K562 (cell line): ENCODE data around the gene EIF3I. TPM values are rescaled to one million over a fixed set of nuclear protein-coding genes. Genes with fewer than 3 reads are reported as not detected.

Experiments used
- BRD4 ChIP-seq: fragments of 200-600 bp; sonication (generic); IDR thresholded peaks from 2 replicates; pipeline ENCODE4 v1.6.1; 2017; ENCODE audit warnings: inconsistent platforms
- CREM ChIP-seq: IDR thresholded peaks from 2 replicates; pipeline ENCODE4 v1.6.1; 2014; ENCODE audit warnings: antibody characterized with exemption, low read depth
- EP400 ChIP-seq: fragments of 450-650 bp; IDR thresholded peaks from 2 replicates; pipeline ENCODE4 v1.6.1; 2017; ENCODE audit warnings: antibody characterized with exemption, mild to moderate bottlenecking, moderate library complexity
- MEF2A ChIP-seq: IDR thresholded peaks from 2 replicates; pipeline ENCODE4 v1.6.1; 2011; ENCODE audit warnings: low read depth, mild to moderate bottlenecking, low read length, moderate library complexity; ENCODE audit not compliant: control insufficient read depth
- TCF7 ChIP-seq: sonication (generic); IDR thresholded peaks from 2 replicates; pipeline ENCODE4 v1.6.1; 2016; ENCODE audit warnings: antibody characterized with exemption, borderline replicate concordance
- UBTF ChIP-seq, 2 experiments: IDR thresholded peaks; 2 replicates each; pipeline ENCODE4 v1.6.1; 2012; ENCODE audit warnings: improper control_type of control experiment in 2 of 2, low read depth in 2 of 2, low read length in 2 of 2, borderline replicate concordance in 1 of 2
- ZBTB12 ChIP-seq: fragments of 250-450 bp; sonication (Bioruptor Pico); IDR thresholded peaks from 2 replicates; pipeline ENCODE4 v1.4.0; 2020
- polyA plus RNA-seq, 8 experiments: library from polyadenylated mRNA; depleted of rRNA in 4 of 8; stranded (reverse) in 5 of 8; unstranded in 3 of 8; fragments of >200 nt; fragmentation: Nextera tagmentation in 2 of 8; fragmentation: Illumina TruSeq in 1 of 8; extraction: Ambion mirVana in 2 of 8; extraction: Trizol in 1 of 8; gene quantifications; 2 replicates each; pipeline versions ENCODE4 v1.2.1 to v1.2.3, GENCODE V29; 2011 to 2014; ENCODE audit warnings: inconsistent platforms in 1 of 8, missing spikeins in 1 of 8
- total RNA-seq, 7 experiments: library from RNA; depleted of rRNA in 6 of 7; stranded (reverse); fragments of >200 nt in 6 of 7; fragmentation: Illumina TruSeq in 2 of 7; extraction: Trizol in 2 of 7; gene quantifications; 2 replicates each; pipeline versions ENCODE4 v1.2.1 to v1.2.3, GENCODE V29; 2011 to 2021; ENCODE audit warnings: low replicate concordance in 1 of 7
- TF ChIP-seq, protein P1 (sequence below), 2 experiments: fragments of 450-650 bp; IDR thresholded peaks; 2 replicates each; pipeline ENCODE4 v1.6.1; 2016; ENCODE audit warnings: mild to moderate bottlenecking in 2 of 2, borderline replicate concordance in 1 of 2, low read depth in 1 of 2, moderate library complexity in 1 of 2
- TF ChIP-seq, protein P2 (sequence below): sonication (generic); formaldehyde crosslinking; IDR thresholded peaks from 2 replicates; pipeline ENCODE4 v1.8.1; 2023; ENCODE audit warnings: mild to moderate bottlenecking, missing genetic modification reagents, moderate library complexity
- TF ChIP-seq, protein P3 (sequence below): fragments of 250-450 bp; sonication (Bioruptor Pico); IDR thresholded peaks from 2 replicates; pipeline ENCODE4 v1.8.0; 2021; ENCODE audit warnings: moderate library complexity, mild to moderate bottlenecking, inconsistent platforms

Gene EIF3I
- total and polyA plus RNA-seq, 9 of the 15 experiments (the other 6 are each of a cell fraction or from before 2014, with no cell fraction given), result 414 to 1,526 (median 635) TPM

GRCh38 chr1:32247983-32248889 is 26.0 kb downstream of the EIF3I start (continued):
- TF ChIP-seq, protein P1, sequence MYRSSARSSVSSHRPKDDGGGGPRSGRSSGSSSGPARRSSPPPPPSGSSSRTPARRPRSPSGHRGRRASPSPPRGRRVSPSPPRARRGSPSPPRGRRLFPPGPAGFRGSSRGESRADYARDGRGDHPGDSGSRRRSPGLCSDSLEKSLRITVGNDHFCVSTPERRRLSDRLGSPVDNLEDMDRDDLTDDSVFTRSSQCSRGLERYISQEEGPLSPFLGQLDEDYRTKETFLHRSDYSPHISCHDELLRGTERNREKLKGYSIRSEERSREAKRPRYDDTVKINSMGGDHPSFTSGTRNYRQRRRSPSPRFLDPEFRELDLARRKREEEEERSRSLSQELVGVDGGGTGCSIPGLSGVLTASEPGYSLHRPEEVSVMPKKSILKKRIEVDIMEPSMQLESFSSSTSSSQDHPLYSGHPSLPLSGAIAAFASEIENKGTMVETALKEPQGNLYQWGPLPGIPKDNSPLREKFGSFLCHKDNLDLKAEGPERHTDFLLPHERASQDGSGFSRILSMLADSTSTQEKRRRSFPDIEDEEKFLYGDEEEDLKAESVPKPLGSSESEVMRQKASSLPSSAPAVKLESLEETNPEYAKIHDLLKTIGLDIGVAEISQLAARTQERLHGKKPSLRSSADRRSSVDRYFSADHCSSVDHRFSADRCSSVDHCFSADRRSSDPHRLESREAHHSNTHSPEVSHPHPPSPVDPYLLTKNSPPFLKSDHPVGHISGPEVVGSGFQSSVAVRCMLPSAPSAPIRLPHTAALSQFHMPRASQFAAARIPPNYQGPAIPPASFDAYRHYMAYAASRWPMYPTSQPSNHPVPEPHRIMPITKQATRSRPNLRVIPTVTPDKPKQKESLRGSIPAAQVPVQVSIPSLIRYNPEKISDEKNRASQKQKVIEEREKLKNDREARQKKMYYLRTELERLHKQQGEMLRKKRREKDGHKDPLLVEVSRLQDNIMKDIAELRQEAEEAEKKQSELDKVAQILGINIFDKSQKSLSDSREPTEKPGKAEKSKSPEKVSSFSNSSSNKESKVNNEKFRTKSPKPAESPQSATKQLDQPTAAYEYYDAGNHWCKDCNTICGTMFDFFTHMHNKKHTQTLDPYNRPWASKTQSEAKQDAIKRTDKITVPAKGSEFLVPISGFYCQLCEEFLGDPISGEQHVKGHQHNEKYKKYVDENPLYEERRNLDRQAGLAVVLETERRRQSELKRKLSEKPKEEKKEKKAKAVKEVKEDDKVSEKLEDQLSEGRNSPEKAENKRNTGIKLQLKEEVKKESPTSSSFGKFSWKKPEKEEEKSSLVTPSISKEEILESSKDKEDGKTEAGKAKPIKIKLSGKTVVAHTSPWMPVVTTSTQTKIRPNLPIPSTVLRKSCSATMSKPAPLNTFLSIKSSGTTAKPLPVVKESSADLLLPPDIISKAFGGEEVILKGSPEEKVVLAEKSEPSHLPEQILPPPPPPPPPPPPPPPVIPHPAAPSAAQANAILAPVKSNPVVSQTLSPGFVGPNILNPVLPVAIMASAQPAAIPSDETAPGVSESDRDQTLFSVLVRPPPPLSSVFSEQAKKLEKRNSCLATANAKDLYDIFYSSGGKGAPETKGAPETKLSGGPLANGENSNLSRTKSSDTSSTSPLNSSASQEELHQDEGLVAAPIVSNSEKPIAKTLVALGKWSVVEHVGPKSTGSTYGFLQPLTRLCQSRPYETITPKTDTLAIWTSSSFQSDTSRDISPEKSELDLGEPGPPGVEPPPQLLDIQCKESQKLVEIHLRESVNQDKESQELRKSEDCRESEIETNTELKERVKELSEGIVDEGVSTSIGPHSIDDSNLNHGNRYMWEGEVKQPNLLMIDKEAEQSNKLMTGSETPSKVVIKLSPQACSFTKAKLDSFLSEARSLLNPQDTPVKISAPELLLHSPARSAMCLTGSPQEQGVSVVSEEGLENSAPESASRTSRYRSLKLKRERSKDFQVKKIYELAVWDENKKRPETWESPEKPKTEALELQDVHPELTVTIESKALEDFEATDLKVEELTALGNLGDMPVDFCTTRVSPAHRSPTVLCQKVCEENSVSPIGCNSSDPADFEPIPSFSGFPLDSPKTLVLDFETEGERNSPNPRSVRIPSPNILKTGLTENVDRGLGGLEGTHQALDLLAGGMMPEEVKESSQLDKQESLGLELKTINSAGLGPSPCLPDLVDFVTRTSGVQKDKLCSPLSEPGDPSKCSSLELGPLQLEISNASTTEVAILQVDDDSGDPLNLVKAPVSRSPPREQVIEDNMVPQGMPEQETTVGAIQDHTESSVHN (IDR thresholded peaks at IDR 0.05; ENCODE audit: borderline replicate concordance in 1 of 2, low read depth in 1 of 2), result no peak
- no peak for TF ChIP-seq BRD4
- no peak for TF ChIP-seq TCF7
- TF ChIP-seq ZBTB12 (CRISPR knock-in tag), result no peak
- peak; percentile 63 for TF ChIP-seq CREM
- no peak for TF ChIP-seq UBTF (IDR thresholded peaks at IDR 0.05; ENCODE audit: borderline replicate concordance in 1 of 2, low read depth in 2 of 2, low read length in 2 of 2)
- TF ChIP-seq, protein P2, sequence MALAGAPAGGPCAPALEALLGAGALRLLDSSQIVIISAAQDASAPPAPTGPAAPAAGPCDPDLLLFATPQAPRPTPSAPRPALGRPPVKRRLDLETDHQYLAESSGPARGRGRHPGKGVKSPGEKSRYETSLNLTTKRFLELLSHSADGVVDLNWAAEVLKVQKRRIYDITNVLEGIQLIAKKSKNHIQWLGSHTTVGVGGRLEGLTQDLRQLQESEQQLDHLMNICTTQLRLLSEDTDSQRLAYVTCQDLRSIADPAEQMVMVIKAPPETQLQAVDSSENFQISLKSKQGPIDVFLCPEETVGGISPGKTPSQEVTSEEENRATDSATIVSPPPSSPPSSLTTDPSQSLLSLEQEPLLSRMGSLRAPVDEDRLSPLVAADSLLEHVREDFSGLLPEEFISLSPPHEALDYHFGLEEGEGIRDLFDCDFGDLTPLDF (CRISPR knock-in tag), result peak; percentile 62; the same call in 1 of the 2 replicates
- TF ChIP-seq, protein P3, sequence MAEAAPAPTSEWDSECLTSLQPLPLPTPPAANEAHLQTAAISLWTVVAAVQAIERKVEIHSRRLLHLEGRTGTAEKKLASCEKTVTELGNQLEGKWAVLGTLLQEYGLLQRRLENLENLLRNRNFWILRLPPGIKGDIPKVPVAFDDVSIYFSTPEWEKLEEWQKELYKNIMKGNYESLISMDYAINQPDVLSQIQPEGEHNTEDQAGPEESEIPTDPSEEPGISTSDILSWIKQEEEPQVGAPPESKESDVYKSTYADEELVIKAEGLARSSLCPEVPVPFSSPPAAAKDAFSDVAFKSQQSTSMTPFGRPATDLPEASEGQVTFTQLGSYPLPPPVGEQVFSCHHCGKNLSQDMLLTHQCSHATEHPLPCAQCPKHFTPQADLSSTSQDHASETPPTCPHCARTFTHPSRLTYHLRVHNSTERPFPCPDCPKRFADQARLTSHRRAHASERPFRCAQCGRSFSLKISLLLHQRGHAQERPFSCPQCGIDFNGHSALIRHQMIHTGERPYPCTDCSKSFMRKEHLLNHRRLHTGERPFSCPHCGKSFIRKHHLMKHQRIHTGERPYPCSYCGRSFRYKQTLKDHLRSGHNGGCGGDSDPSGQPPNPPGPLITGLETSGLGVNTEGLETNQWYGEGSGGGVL (CRISPR knock-in tag), result no peak
- TF ChIP-seq EP400, result peak; percentile 42; the same call in 1 of the 2 replicates
- no peak for TF ChIP-seq MEF2A
